Fibroblast of upper back skin (primary cell): Measurements from ENCODE around the gene ASXL2.
"Not testable (repeated sequence)": the region's sequence is repeated elsewhere in the genome, so short reads cannot be mapped to it uniquely, and the experiment has no call there.

Experiments used
- DNase-seq: peaks from one replicate; pipeline ENCODE4 v3.0.0-alpha.2; 2013

The ASXL2 gene

DNA sequence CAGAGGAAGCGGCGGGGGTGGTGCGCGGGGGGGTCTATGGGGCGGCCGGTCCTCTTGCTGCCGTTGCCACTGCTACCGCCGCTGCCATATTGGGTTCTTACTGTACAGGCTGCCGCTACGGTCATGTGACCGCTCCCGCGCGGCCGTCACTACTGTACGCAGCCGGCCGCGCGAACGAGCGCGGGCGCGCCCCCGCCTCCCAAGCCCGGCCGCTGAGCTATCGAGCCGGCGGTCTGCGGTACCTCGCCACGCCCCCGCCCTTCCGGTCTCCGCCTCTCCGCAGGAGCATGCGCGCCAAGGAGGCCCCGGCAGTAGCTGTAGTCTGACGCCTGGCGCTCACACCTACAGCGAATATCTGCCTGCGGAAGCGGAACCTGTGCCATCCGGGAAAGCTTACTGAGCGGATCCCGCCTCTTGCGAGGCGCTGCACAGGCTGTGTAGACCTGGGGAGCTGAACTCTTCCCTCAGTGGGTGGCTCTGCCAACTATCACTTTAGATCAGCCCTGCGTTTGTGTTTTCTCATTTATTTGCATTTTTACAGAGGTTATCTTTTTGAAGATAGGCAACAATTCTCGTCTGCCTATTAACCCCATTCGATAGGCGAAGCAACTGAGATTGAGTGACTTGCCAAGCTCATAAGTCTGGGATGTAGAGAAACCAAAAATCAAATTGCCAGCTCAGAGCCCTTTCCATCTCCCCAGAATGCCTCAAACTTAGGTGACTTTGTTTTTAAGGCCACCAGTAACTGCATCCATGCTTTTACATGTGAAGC, at the start of gene ASXL2:
Gene ASXL2, minus strand, starts transcription at position 127 of the 772 bp plus-strand sequence. CDS start 265 bp downstream, outside the sequence.
- DNase-seq, result peak; percentile 96

DNA sequence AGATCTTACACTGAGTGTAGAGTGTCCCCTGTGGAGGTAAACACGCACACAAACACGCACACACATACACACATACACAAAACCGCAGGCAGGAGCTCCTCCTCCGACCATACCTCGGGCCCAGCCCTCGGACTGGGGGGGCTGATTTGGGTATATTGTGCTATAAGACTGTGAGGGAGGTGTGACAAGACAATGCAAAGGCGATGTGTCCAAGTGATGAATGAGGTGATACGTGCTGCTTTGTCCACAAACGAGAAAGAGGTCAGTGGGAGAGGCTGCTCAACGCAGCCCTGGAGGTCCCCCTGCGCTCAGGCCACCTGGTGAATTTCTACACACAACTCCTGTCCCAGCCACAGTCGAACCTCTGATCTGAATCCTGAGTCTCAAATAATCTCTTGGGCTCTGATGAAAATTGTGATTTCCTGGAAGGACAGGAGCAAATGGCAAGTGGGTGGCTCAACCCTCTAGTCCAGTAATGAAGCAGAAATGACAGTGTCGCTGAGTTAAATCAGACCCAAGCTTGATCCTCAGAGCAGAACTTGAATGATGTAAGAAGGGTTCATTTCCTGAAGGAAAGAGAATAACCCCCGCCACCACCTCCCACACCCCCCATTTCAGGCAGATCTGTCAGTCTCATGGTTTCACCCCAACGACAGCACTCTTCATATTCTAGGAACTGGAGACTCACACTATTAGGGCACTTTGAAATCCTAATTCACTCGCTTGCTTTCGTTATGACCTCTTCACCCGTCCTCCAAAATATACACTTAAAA, 48.9 kb upstream of the ASXL2 start:
- DNase-seq, result no peak

GRCh38 chr2:25922501-25922900, 44.2 kb upstream of the ASXL2 start:
- DNase-seq, result no peak

DNA sequence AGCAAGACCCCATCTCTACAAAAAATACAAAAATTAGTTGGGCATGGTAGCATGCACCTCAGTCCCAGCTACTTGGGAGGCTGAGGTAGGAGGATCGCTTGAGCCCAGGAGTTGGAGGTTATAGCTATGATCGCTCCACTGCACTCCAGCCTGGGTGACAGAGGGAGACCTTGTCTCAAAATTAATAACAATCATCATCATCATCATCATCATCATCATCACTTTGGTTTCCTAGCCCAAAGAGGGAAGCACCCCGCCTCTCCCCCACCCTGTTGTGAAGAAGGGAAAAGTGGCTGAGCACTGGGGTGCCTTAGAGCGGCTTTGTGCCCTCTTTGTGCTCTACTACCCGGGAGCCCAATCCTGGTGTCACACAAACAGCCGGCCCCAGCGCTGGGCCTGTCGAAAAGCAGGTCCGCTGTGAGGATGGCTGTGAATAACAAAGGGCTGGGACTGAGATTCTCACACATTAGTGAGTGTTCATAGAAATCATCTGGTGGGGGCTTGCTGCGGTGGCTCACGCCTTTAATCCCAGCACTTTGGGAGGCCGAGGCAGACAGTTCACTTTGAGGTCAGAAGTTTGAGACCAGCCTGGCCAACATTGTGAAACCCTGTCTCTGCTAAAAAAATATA, 42.6 kb upstream of the ASXL2 start:
- DNase-seq, result no peak

DNA sequence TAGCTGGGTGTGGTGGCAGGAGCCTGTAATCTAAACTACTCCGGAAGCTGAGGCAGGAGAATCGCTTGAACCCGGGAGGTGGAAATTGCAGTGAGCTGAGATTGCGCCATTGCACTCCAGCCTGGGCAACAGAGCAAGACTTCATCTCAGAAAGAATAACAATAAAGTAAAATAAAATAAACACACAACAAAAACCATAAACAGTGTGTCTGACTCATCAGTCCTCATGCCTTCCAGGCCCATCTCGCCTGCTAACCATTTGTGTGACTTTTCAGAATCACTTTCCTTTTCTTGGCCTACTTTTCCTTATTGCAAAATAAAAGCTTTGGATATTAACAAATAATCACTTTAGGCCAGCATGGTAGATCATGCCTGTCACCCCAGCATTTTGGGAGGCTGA, 42.0 kb upstream of the ASXL2 start:
- DNase-seq, result no peak

DNA sequence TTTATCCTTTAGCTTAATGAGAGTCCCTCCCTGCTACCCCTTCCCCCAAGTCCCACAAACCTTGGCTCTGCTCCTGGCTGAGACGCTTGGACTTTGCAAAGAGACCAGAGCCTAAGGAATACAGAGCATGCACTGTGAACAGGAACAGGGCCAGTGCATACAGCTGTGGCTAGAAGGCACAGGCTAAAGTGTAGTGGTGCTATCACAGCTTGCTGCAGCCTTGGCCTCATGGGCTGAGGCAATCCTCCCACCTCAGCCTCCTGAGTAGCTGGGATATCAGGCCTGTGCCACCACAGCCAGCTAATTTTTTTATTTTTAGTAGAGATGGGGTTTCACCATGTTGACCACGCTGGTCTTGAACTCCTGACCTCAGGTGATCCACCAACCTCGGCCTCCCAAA, 39.5 kb upstream of the ASXL2 start:
- DNase-seq, result no peak

- DNase-seq, result peak; percentile 27
Measured at GRCh38 chr2:25917411-25917810, 39.1 kb upstream of the ASXL2 start.

- peak; percentile 16 for DNase-seq
Measured at GRCh38 chr2:25915944-25916772, 37.9 kb upstream of the ASXL2 start.

GRCh38 chr2:25915411-25915810, 37.1 kb upstream of the ASXL2 start:
- not testable (repeated sequence) for DNase-seq

DNA sequence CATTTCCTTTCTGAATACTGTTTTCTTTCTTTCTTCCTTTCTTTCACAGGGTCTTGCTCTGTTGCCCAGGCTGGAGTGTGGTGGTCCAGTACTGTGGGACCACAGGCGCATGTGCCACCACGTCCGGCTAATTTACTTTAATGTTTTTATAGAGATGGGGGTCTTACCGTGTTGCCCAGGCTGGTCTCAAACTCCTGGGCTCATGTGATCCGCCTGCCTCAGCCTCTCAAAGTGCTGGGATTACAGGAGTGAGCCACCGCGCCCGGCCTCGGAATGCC, 35.3 kb upstream of the ASXL2 start:
- DNase-seq, result not testable (repeated sequence)

DNA sequence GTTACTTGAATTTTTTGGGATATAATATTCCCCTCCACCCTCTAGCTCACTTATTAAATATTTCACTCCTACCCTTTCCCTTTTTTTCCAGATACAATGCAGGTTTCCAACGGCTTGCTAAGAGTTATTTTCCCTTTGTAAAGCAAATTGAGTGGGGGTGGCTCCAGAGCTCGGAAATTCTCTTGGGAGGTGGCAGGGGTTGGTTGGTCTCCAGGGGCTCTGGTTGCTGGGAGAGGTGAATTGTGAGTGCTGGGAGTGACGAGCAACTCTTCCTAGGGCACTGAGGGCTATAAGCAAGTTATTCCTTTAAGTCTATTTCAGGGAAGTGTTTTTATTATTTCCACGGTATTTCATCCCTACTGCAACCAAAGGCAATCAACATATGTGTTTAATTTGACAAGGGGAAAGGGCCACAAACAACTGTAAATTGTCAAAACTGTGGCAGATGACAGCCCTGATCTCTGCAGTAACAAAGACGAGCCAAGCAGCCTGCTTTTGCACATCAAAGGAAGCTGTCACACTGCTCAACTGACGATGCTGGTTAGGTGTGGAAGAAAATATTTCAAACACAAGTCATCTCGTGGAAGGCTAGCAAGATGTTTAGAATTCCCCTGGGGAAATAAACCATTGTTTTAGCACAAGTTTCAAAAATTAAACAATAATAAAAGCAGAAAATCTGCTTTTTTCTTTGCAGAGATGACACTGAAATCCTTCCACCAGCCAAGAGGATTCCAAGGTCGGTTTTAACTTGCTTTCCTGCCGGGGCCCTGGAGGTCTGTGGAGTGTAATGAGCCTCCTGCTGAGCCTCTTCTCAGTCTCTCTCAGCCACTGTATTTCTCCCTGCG, 34.8 kb upstream of the ASXL2 start:
- peak; percentile 53 for DNase-seq

- not testable (repeated sequence) for DNase-seq
Measured at GRCh38 chr2:25909574-25909973, 31.3 kb upstream of the ASXL2 start.

- DNase-seq, result no peak
Measured at GRCh38 chr2:25905126-25905525, 26.8 kb upstream of the ASXL2 start.

DNA sequence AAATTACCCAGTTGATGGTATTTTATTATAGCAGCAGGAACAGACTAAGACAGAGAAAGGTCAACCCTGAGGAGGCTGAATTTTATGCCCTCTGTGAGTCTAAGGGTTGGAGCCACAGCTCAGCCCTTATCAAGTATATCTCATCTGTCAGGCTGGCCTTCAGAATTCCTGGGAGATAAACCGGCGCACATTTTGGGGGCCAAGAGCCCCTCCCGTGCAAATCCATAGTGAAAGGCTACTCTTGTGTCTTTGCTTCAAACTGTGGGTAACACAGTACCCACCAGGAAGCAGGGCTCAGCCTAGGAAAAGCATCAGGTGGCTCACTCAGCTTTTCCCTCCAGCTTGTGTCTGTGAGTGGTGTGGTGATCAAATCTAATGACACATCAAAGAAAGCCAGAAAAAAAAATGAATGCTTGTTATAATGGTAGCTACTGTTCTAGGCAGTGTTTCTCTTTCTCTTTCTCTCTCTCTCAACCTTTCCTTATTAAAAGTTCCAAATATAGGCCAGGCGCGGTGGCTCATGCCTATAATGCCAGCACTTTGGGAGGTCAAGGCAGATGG, 25.0 kb upstream of the ASXL2 start:
- DNase-seq, result no peak

DNA sequence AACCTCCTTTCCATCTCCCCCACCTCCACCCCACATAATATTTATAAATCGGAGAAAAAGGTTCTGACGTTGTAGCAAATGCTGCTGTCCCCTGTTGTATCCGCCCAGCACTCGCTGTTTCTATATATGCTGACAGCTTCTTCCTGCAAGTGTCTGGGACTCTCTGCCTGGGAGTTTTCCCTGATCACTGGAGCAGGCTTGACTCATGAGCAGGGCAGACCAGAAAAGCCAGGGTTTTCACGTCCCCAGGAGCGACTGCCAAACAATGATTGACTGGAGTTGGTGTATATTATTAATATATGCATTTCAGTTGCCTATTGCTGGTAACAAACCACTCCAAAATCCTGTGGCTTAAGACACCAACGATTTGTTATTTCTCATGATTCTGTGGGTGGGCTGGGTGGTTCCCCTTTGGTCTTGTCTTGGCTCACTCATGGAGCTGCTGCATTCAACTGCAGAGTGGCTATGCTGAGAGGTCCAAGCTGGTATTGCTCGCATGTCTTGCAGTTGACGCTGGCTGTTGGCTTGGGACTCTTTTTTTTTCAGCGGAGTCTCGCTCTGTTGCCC, 21.2 kb upstream of the ASXL2 start:
- no peak for DNase-seq

- no peak for DNase-seq
Measured at GRCh38 chr2:25897506-25897905, 19.2 kb upstream of the ASXL2 start.

DNA sequence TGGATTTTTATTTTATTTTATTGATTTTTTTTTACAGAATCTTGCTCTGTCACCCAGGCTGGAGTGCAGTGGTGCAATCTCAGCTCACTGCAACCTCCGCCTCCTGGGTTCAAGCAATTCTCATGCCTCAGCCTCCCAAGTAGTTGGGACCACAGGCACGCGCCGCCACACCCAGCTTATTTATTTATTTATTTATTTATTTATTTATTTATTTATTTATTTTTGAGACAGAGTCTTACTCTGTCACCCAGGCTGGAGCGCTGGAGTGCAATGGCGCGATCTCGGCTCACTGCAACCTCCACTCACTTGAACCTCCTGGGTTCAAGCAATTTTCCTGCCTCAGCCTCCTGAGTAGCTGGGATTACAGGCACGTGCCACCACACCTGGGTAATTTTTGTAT, 18.0 kb upstream of the ASXL2 start:
- not testable (repeated sequence) for DNase-seq

DNA sequence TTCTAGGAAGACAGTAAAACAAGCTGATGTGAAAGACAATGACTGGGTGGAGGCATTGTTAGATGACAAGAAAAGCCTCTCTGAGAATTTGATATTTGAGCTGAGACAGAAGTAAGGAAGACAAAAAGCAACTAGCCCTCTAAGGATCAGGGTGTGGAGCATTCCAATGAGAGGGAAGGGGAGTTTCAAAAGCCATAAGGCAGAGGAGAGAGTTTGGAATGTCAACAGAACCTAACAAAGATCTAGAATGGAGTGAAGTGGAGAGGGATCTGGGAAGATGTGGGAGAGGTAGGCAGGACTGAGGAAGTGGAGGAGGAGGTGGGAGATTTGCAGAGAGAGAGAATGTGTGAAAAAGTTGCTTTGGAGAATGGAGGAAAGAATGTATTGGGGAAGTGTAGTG, 17.3 kb upstream of the ASXL2 start:
- DNase-seq, result no peak

DNA sequence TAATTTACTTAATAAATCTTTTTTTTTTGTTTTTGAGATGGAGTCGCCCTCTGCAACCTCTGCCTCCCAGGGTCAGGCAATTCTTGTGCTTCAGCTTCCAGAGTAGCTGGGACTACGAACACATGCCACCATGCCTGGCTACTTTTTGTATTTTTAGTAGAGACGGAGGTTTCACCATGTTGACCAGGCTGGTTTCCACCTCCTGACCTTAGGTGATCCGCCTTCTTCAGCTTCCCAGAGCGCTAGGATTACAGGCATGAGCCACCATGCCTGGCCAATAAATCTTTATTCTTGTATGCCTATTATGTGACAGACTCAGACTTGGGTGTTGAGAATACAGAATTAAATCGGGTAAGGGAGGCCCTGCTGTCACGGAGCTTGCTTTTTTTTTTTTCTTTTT, 16.7 kb upstream of the ASXL2 start:
- no peak for DNase-seq

- DNase-seq, result peak; percentile 52
Measured at GRCh38 chr2:25894135-25894830, 16.0 kb upstream of the ASXL2 start.

DNA sequence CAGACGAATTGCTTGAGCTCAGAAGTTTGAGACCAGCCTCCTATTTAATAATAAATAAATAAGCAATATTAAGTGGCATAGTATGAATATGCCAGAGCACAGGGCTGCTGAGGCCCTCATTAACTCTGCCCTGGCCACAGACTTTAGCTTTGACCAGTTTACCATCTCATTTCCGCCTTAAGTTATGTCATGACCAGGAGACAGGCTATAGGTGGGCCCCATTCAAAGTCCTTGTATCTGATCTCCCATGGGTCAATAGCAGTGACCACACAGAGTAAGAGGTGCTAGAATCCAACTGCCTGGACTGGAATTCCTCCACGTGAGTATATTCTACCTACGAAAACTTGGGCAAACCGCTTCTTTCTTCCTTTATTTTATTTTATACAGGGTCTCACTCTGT, 13.4 kb upstream of the ASXL2 start:
- DNase-seq, result no peak
